Epithelial cell of alveolus of lung (primary cell): ENCODE measurements around the gene APBA2. TPM values are rescaled to one million over a fixed set of nuclear protein-coding genes. Genes with fewer than 3 reads are reported as not detected.

Experiments used
- total RNA-seq: library from RNA; depleted of rRNA; stranded (reverse); fragments of >200 nt; gene quantifications from 2 replicates; pipeline ENCODE4 v1.2.1, GENCODE V29; 2015

Gene APBA2
- 31.2 TPM in 2 replicates for total RNA-seq

GRCh38 chr15:28885630-28886430 is at the start of gene APBA2:
Gene APBA2 (plus strand): TSS chr15:28885974. CDS start chr15:29053885, 167,911 bp downstream.

GRCh38 chr15:28848521-28848920 is 37.3 kb upstream of the APBA2 start, which contains the start of gene GOLGA6L7:
Gene GOLGA6L7 (minus strand): TSS chr15:28848644. CDS start chr15:28848549, 95 bp downstream.

Other genes with a start within 250 kb of the APBA2 start
- gene GOLGA8M, start 173.6 kb upstream of the APBA2 start, total RNA-seq, result 0.26 TPM in 1 of 2 replicates, not detected in the other
- not detected in 2 replicates for gene GOLGA6L7, start 37.3 kb upstream of the APBA2 start, total RNA-seq